Activated naive CD4-positive, alpha-beta T cell treated with anti-CD3 and anti-CD28 coated beads, Interleukin-2, amount 10 ng/mL, durations not matched to agents 7 days and 5 days (primary cell): Measurements from ENCODE around the gene CDYL2.
A peak's percentile ranks its signal among the peaks of the same experiment; 100 is the strongest.
"Not testable (repeated sequence)": the region's sequence is repeated elsewhere in the genome, so short reads cannot be mapped to it uniquely, and the experiment has no call there.

Experiments used
- CTCF ChIA-PET: fragments of 350-600 bp; sonication (Branson Sonifier 250); formaldehyde crosslinking; loops from one replicate; lab custom pipeline; 2021; ENCODE audit warnings: antibody characterized with exemption; lab: Charles Lee
- DNase-seq: peaks from one replicate; pipeline ENCODE4 v3.0.0-alpha.2; 2020
- H3K27ac Mint-ChIP-seq: one replicate; pipeline ENCODE4 v1.8.0; 2021; ENCODE audit warnings: mild to moderate bottlenecking, moderate library complexity, mixed read lengths
- H3K27me3 Mint-ChIP-seq: one replicate; pipeline ENCODE4 v1.8.0; 2021; ENCODE audit warnings: mild to moderate bottlenecking, mixed read lengths
- H3K36me3 Mint-ChIP-seq: one replicate; pipeline ENCODE4 v1.8.0; 2021; ENCODE audit warnings: mixed read lengths
- H3K4me1 Mint-ChIP-seq: one replicate; pipeline ENCODE4 v1.8.0; 2021; ENCODE audit warnings: mixed read lengths
- H3K4me3 Mint-ChIP-seq: one replicate; pipeline ENCODE4 v1.8.0; 2021; ENCODE audit warnings: mild to moderate bottlenecking, moderate library complexity, mixed read lengths
- H3K9me3 Mint-ChIP-seq: one replicate; pipeline ENCODE4 v1.8.0; 2021; ENCODE audit warnings: mixed read lengths

Gene CDYL2

DNA sequence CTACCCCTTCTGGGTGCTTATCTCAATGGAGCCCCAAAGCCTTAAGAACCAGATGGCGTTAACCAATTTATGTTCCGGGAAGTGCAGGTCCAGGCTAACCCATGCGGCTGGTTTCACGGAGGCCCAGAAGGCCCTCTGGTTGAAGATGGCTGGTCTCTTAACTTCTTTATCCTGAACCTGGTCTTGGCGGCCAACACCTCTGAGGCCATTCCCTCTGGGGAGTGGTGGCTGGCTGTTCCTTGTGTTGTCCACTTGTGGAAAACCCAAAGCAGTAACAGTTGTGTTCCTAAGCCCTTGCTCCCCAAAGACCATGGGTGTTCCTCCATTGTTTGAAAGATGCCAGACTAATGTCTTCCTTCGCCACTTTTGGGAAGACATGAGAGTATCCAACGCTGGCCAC lies 1.5 kb downstream of the CDYL2 start:
- Mint-ChIP-seq H3K36me3 (peaks cover 17% of the 10 kb centered on the region), H3K27ac (peak overlapping the region; percentile 83), H3K4me3 (peak overlapping the region; percentile 72), H3K27me3 (peaks cover 12% of the 10 kb centered on the region), H3K9me3 (peaks cover 5% of the 10 kb centered on the region), H3K4me1 (peaks cover 40% of the 10 kb centered on the region)
- CTCF ChIA-PET: interaction anchor here (0.9 to 2.2 kb wide), 2 partner anchors 62 to 276 kb away, joined by 3 to 11 read pairs; no protein-coding TSS in a partner anchor
- DNase-seq: no peak

DNA sequence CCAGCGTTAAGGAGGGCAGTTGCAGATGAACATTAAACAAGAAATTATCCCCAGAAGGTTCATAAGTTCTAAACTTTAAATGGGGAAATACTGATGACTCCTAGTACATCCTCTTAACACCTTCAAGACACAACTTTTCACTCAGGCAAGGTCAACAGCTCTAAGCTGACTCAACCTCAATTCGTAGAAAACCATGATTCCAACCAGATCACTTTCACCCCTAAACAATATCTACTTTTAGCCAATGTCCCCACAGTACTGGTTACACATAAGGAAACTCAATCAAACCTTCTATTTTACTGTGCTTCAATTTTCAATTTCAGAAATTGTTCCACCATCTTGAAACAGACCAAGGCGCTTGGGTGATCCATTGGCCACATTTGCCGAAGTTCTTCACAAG lies 2.3 kb downstream of the CDYL2 start:
- no peak for DNase-seq
- H3K9me3 Mint-ChIP-seq: peaks cover 3% of the 10 kb centered on the region
- peak overlapping the region; percentile 7 for H3K27ac Mint-ChIP-seq
- peaks cover 22% of the 10 kb centered on the region for H3K36me3 Mint-ChIP-seq
- H3K4me3 Mint-ChIP-seq: peak overlapping the region; percentile 72
- peaks cover 12% of the 10 kb centered on the region for H3K27me3 Mint-ChIP-seq
- CTCF ChIA-PET: interaction anchor here (0.5 to 2.2 kb wide), 2 partner anchors 101 to 275 kb away, joined by 3 to 11 read pairs; no protein-coding TSS in a partner anchor
- peaks cover 33% of the 10 kb centered on the region for H3K4me1 Mint-ChIP-seq

DNA sequence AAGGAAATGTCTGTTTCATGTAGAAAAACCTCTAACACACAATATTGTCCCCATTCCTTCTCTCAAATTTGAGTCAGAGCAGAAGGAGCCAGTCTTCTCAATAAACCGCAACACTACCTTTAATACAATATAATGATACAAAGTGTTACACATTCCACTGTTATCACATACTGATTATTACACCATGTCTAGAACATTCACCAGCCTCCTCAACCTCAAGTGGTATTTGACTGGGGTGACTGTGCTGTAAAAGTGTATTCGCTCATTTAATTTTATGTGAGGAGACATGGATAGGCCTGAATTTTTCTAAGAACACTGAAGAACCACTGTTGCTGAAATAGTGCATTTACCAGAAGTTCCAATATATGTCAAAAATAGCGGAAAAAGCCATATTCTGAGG lies 10.3 kb downstream of the CDYL2 start:
- CTCF ChIA-PET: no interaction called here
- Mint-ChIP-seq H3K27ac (no peak overlapping the region), H3K9me3 (peaks cover 9% of the 10 kb centered on the region), H3K4me1 (no peaks in the 10 kb centered on the region), H3K27me3 (no peaks in the 10 kb centered on the region), H3K4me3 (no peak overlapping the region), H3K36me3 (peaks cover 18% of the 10 kb centered on the region)
- no peak for DNase-seq

DNA sequence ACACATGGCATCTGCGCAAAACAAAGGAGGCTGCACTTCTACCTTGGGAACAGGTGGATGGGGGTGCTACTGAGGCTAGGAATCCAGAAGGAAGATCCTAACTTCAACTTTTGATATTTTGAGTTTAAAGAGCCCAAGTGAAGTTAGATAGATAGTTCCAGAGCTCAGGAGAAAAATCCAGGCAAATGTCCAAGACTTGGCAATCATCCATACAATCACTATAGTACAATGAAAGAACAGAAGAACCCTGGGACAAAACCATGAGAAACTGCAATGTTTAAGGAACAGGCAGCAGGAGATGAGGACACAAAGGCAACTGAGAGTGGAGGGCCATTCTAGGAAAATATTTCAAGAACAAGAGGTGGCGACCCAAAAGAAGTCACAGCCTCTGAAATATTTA lies 12.4 kb downstream of the CDYL2 start:
- no peaks in the 10 kb centered on the region for H3K27me3 Mint-ChIP-seq
- H3K36me3 Mint-ChIP-seq: peaks cover 12% of the 10 kb centered on the region
- no peaks in the 10 kb centered on the region for H3K4me1 Mint-ChIP-seq
- peaks cover 10% of the 10 kb centered on the region for H3K9me3 Mint-ChIP-seq
- CTCF ChIA-PET: interaction anchor here (1.5 kb wide), 1 partner anchor 17 kb away, joined by 4 read pairs; no protein-coding TSS in a partner anchor
- no peak for DNase-seq
- H3K27ac Mint-ChIP-seq: no peak overlapping the region
- no peak overlapping the region for H3K4me3 Mint-ChIP-seq

DNA sequence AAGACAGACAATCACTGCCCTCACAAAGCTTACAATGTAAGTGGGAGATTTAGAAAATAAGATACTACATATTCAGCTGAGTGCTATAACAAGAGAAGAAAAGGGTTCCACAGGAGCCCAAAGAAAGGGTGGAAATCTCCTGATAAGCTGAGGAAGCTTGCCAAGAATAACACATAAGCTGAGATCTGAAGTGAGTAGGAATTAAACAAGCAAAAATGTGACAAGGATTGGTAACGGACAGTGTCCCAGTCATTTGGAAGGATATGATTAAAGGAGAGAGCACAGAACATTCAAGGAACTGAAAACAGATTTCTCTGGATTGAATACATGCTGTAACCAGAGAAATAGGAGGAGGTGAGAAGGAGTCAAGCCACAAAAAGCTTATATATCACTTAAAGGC lies 13.0 kb downstream of the CDYL2 start:
- CTCF ChIA-PET: interaction anchor here (1.5 kb wide), 1 partner anchor 17 kb away, joined by 4 read pairs; no protein-coding TSS in a partner anchor
- Mint-ChIP-seq H3K4me3 (no peak overlapping the region), H3K9me3 (peaks cover 13% of the 10 kb centered on the region), H3K4me1 (no peaks in the 10 kb centered on the region), H3K27ac (no peak overlapping the region), H3K27me3 (no peaks in the 10 kb centered on the region), H3K36me3 (peaks cover 11% of the 10 kb centered on the region)
- DNase-seq: no peak

DNA sequence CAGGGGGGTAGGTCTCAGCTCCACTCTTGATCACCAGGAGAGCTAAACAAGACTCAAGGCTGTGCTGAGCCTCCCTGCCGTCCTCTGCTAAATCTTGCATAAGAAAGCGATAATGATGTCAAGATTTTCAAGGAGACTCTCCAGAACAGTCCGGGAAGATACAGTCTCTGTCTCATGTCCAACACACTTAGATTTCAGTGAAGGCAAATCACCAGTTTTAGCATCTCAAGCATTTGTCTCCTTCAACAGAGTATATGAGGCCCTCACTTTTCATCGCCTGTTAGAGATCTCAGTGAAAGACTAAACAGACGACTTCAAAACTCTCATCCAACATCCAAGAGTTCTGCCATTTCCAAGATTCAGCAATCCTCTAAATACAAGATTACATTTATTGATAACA lies 13.6 kb downstream of the CDYL2 start:
- CTCF ChIA-PET: no interaction called here
- DNase-seq: no peak
- no peaks in the 10 kb centered on the region for H3K4me1 Mint-ChIP-seq
- peaks cover 20% of the 10 kb centered on the region for H3K9me3 Mint-ChIP-seq
- no peak overlapping the region for H3K4me3 Mint-ChIP-seq
- no peak overlapping the region for H3K27ac Mint-ChIP-seq
- no peaks in the 10 kb centered on the region for H3K27me3 Mint-ChIP-seq
- H3K36me3 Mint-ChIP-seq: peaks cover 16% of the 10 kb centered on the region

DNA sequence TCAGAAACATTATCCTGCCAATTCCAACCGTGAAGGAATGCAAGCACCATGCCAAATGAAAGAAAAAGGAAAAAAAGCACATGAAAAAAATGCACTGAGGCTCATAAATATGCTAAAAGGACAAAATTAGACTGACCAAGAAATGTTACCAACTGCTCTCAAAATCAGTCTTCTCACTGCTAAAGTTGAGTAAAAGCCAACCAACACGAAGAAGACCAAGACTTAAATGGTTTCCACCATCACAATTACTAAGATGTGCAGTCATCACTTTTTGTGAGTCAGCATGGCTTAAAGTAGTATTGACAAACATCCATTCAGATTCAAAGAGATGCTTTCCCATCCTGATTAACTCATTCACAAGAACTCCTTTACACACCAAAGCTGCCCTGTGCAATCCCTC lies 16.4 kb downstream of the CDYL2 start:
- no peak for DNase-seq
- no peaks in the 10 kb centered on the region for H3K27me3 Mint-ChIP-seq
- no peak overlapping the region for H3K27ac Mint-ChIP-seq
- H3K4me3 Mint-ChIP-seq: no peak overlapping the region
- no peaks in the 10 kb centered on the region for H3K4me1 Mint-ChIP-seq
- CTCF ChIA-PET: no interaction called here
- H3K9me3 Mint-ChIP-seq: peaks cover 32% of the 10 kb centered on the region
- H3K36me3 Mint-ChIP-seq: peaks cover 23% of the 10 kb centered on the region

DNA sequence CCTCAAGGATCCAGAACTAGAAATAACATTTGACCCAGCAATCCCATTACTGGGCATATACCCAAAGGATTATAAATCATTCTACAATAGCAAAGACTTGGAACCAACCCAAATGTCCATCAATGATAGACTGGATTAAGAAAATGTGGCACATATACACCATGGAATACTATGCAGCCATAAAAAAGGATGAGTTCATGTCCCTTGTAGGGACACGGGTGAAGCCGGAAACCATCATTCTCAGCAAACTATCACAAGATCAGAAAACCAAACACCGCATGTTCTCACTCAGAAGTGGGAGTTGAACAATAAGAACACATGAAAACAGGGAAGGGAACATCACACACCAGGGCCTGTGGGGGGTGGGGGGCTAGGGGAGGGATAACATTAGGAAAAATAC lies 17.8 kb downstream of the CDYL2 start:
- H3K27ac Mint-ChIP-seq, H3K4me1 Mint-ChIP-seq, H3K27me3 Mint-ChIP-seq, CTCF ChIA-PET, DNase-seq, H3K4me3 Mint-ChIP-seq: not testable (repeated sequence)
- Mint-ChIP-seq H3K9me3 (peaks cover 38% of the 10 kb centered on the region), H3K36me3 (peaks cover 27% of the 10 kb centered on the region)

DNA sequence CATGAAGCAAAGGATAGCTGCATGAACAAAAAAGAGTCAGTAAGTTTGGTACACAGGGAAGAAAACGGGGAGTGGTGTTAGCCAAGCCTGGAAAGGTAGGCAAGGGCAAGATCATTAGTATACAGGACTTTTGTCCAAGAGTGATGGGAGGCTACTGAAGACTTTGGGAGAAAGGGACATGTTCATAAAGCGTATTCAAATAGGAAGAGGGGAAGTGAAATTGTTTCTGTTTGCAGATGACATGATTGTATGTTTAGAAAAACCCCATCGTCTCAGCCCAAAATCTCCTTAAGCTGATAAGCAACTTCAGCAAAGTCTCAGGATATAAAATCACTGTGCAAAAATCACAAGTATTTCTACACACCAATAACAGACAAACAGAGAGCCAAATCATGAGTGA lies 19.4 kb downstream of the CDYL2 start:
- H3K9me3 Mint-ChIP-seq: peaks cover 50% of the 10 kb centered on the region
- peaks cover 2% of the 10 kb centered on the region for H3K4me1 Mint-ChIP-seq
- no peak overlapping the region for H3K27ac Mint-ChIP-seq
- no peak overlapping the region for H3K4me3 Mint-ChIP-seq
- H3K36me3 Mint-ChIP-seq: peaks cover 34% of the 10 kb centered on the region
- DNase-seq: no peak
- CTCF ChIA-PET: no interaction called here
- H3K27me3 Mint-ChIP-seq: no peaks in the 10 kb centered on the region

DNA sequence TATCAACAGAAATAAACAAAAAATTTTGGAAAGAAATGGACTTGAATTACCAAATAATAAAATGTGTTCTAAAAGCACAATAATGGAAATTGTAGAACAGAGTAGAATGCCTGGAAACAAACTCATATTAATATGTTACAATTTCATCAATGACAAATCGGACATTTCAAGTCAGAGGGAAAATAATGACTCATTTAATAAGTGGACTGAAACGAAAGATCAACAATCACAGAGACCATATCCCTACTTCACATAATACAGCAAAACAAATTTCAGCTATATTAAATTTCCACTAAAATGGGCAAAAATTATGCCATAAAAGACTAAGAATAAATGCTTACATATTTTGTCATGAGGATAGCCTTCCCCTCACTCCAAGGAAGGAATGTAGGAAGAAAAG lies 25.7 kb downstream of the CDYL2 start:
- no peaks in the 10 kb centered on the region for H3K27me3 Mint-ChIP-seq
- no peak for DNase-seq
- H3K4me3 Mint-ChIP-seq: no peak overlapping the region

DNA sequence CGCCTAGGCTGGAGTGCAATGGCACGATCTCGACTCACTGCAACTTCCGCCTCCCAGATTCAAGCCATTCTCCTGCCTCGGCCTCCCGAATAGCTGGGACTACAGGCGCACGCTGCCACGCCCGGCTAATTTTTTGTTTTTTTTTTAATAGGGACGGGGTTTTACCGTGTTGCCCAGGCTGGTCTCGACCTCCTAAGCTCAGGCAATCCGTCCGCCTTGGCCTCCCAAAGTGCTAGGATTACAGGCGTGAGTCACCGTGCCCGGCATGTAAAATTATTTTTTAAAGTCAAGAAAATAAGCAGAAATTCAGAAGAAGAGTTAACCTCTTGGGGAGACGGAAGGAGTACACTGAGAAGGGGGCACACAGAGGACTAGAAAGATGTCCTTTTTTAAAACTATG lies 27.5 kb downstream of the CDYL2 start:
- no peak for DNase-seq
- CTCF ChIA-PET: no interaction called here
- no peak overlapping the region for H3K27ac Mint-ChIP-seq
- H3K36me3 Mint-ChIP-seq: peaks cover 16% of the 10 kb centered on the region
- peaks cover 14% of the 10 kb centered on the region for H3K9me3 Mint-ChIP-seq
- no peak overlapping the region for H3K4me3 Mint-ChIP-seq
- H3K4me1 Mint-ChIP-seq: peaks cover 2% of the 10 kb centered on the region
- H3K27me3 Mint-ChIP-seq: no peaks in the 10 kb centered on the region

More for the DNA sequence above, 25.7 kb downstream of the CDYL2 start:
- CTCF ChIA-PET: no interaction called here
- Mint-ChIP-seq H3K36me3 (peaks cover 21% of the 10 kb centered on the region), H3K27ac (no peak overlapping the region), H3K9me3 (peaks cover 26% of the 10 kb centered on the region), H3K4me1 (peaks cover 2% of the 10 kb centered on the region)

DNA sequence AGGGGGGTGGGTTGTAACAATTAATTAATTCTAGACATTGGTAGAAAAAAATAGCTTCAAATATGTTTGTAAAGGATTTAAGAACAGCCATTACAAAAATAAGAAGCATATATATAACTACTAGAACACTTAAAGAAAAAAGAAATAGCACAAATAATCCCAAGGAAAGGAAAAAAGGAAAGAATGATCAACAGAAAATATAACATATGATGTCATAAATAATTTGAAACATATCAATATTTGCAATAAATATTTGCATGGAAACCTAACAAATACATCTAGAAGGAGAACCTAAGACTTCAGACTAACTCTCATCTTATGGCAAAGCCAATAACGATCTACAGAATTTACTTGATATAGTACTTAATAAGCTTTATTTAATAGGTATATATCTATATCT lies 28.9 kb downstream of the CDYL2 start:
- no peak overlapping the region for H3K4me3 Mint-ChIP-seq
- H3K9me3 Mint-ChIP-seq: peaks cover 6% of the 10 kb centered on the region
- no peaks in the 10 kb centered on the region for H3K4me1 Mint-ChIP-seq
- no peaks in the 10 kb centered on the region for H3K27me3 Mint-ChIP-seq
- peaks cover 6% of the 10 kb centered on the region for H3K36me3 Mint-ChIP-seq
- H3K27ac Mint-ChIP-seq: no peak overlapping the region
- DNase-seq: no peak
- CTCF ChIA-PET: interaction anchor here (1.0 to 1.3 kb wide), 2 partner anchors 17 to 248 kb away, joined by 3 to 4 read pairs; no protein-coding TSS in a partner anchor

DNA sequence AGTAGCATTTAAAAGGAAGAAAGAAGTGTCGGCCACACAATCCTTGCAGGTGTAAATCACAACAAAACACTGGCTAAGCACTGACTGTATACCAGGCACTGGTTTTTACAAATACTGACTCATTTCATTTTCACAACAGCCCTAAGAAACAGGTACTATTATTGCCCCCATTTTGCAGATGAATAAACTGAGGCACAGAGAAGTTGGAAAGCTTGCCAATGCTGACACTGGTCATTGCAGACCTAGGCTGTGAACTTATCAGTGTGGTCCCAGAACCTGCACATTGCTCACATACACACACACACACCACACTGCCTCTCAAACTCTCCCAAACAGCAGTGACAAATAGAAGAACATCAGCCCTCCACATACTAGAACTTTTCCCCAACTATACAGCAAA lies 37.6 kb downstream of the CDYL2 start:
- CTCF ChIA-PET: no interaction called here
- H3K36me3 Mint-ChIP-seq: peaks cover 10% of the 10 kb centered on the region
- H3K9me3 Mint-ChIP-seq: peaks cover 4% of the 10 kb centered on the region
- peaks cover 12% of the 10 kb centered on the region for H3K4me1 Mint-ChIP-seq
- no peak for DNase-seq
- no peak overlapping the region for H3K4me3 Mint-ChIP-seq
- H3K27me3 Mint-ChIP-seq: no peaks in the 10 kb centered on the region
- no peak overlapping the region for H3K27ac Mint-ChIP-seq

DNA sequence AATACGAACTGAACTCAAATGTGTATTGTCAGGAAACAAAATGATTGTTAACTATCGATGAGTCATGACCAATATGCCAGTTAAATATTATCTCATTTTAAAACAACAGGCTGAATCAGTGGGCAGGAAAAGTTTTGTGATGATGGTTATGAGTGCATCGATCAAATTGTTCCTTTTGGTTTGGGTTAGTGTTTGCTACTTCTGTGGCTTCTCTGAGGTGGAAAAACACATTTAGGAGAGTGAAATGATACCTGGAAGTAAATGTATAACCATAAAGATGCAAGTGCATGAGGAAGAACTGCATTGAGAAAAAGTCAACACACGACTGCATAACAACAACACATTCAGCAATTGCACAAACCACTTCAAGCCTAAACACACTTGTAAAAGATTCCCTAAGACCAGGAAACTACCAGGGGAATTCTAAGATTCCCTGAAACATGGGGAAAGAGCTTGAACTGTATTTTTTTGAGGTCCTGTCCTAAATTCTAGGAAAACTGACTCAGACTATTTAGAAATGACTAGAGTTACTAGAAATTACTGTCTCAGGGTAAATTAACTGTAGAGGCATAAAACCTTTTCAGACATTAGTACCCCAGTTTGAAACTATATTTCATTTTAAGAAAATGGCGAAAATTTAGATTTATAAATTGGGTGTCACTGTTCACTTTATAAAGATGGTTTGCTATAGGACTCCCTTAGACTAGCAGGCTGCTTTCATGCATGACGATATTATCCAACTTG lies 44.8 kb downstream of the CDYL2 start:
- no peak for DNase-seq
- Mint-ChIP-seq H3K36me3 (peaks cover 7% of the 10 kb centered on the region), H3K4me3 (no peak overlapping the region), H3K27me3 (no peaks in the 10 kb centered on the region), H3K27ac (no peak overlapping the region), H3K9me3 (no peaks in the 10 kb centered on the region), H3K4me1 (peaks cover 8% of the 10 kb centered on the region)
- CTCF ChIA-PET: no interaction called here

DNA sequence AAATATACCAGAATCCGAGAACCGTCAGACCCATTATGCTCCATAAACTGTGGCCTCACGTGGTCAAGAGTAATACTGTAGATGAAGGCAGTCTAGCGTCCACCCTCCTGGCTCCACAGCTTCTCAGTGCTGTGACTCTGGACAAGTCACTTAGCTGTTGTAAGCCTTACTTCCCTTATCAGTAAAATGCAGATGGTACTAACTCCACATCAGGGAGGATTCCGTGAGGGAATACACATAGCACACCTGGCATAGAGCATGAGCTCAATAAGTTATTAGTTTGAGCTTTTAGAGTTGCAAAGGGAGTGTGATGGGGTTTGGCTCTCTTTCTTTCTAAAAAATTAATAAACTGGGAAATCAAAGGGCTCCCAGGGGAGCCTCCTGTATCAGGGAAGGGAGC lies 49.9 kb downstream of the CDYL2 start:
- Mint-ChIP-seq H3K4me1 (peaks cover 10% of the 10 kb centered on the region), H3K27ac (no peak overlapping the region), H3K27me3 (no peaks in the 10 kb centered on the region), H3K36me3 (peaks cover 4% of the 10 kb centered on the region), H3K9me3 (no peaks in the 10 kb centered on the region), H3K4me3 (no peak overlapping the region)
- CTCF ChIA-PET: no interaction called here
- no peak for DNase-seq
